WTC11 (cell line): Measurements from ENCODE around the gene TP73.

ENCODE experiments used
- ATF1 ChIP-seq: sonication (generic); formaldehyde crosslinking; IDR thresholded peaks from 2 replicates; pipeline ENCODE4 v1.8.1; 2023; ENCODE audit warnings: mild to moderate bottlenecking, moderate library complexity, missing genetic modification reagents
- CREB1 ChIP-seq: sonication (generic); formaldehyde crosslinking; IDR thresholded peaks from 2 replicates; pipeline ENCODE4 v1.8.0; 2023; ENCODE audit warnings: mild to moderate bottlenecking, missing genetic modification reagents
- CREM ChIP-seq: sonication (generic); formaldehyde crosslinking; IDR thresholded peaks from 2 replicates; pipeline ENCODE4 v1.8.1; 2022; ENCODE audit warnings: mild to moderate bottlenecking, missing genetic modification reagents, moderate library complexity
- CTCF ChIP-seq: fragments of 200-600 bp; IDR thresholded peaks from 2 replicates; pipeline ENCODE4 v1.8.0; 2022; ENCODE audit warnings: antibody characterized with exemption
- ELF4 ChIP-seq: sonication (generic); formaldehyde crosslinking; IDR thresholded peaks from 2 replicates; pipeline ENCODE4 v1.8.1; 2022; ENCODE audit warnings: low read depth, mild to moderate bottlenecking, moderate library complexity, missing genetic modification reagents
- FOXJ3 ChIP-seq: sonication (generic); formaldehyde crosslinking; IDR thresholded peaks from 2 replicates; pipeline ENCODE4 v1.9.0; 2021; ENCODE audit warnings: missing genetic modification reagents, mild to moderate bottlenecking, borderline replicate concordance
- MAX ChIP-seq: sonication (generic); formaldehyde crosslinking; IDR thresholded peaks from 2 replicates; pipeline ENCODE4 v1.8.0; 2022; ENCODE audit warnings: mild to moderate bottlenecking, missing genetic modification reagents
- PRDM15 ChIP-seq: sonication (generic); formaldehyde crosslinking; IDR thresholded peaks from 2 replicates; pipeline ENCODE4 v1.8.0; 2022; ENCODE audit warnings: missing genetic modification reagents
- SP1 ChIP-seq: sonication (generic); formaldehyde crosslinking; conservative IDR thresholded peaks from 2 replicates; pipeline ENCODE4 v1.8.1; 2022; ENCODE audit warnings: missing genetic modification reagents
- TEAD1 ChIP-seq: sonication (generic); formaldehyde crosslinking; IDR thresholded peaks from 2 replicates; pipeline ENCODE4 v1.8.0; 2022; ENCODE audit warnings: mild to moderate bottlenecking, missing genetic modification reagents
- ZBTB21 ChIP-seq: sonication (generic); formaldehyde crosslinking; IDR thresholded peaks from 2 replicates; pipeline ENCODE4 v1.8.1; 2023; ENCODE audit warnings: mild to moderate bottlenecking, missing genetic modification reagents, borderline replicate concordance
- TF ChIP-seq, protein P1 (sequence below): sonication (generic); formaldehyde crosslinking; IDR thresholded peaks from 2 replicates; pipeline ENCODE4 v1.8.0; 2023; ENCODE audit warnings: mild to moderate bottlenecking, missing genetic modification reagents
- TF ChIP-seq, protein P2 (sequence below): sonication (generic); formaldehyde crosslinking; IDR thresholded peaks from 2 replicates; pipeline ENCODE4 v1.8.1; 2023; ENCODE audit warnings: mild to moderate bottlenecking, missing genetic modification reagents, moderate library complexity
- TF ChIP-seq, protein P3 (sequence below): sonication (generic); formaldehyde crosslinking; IDR thresholded peaks from 2 replicates; pipeline ENCODE4 v1.8.0; 2022; ENCODE audit warnings: mild to moderate bottlenecking, missing genetic modification reagents

DNA sequence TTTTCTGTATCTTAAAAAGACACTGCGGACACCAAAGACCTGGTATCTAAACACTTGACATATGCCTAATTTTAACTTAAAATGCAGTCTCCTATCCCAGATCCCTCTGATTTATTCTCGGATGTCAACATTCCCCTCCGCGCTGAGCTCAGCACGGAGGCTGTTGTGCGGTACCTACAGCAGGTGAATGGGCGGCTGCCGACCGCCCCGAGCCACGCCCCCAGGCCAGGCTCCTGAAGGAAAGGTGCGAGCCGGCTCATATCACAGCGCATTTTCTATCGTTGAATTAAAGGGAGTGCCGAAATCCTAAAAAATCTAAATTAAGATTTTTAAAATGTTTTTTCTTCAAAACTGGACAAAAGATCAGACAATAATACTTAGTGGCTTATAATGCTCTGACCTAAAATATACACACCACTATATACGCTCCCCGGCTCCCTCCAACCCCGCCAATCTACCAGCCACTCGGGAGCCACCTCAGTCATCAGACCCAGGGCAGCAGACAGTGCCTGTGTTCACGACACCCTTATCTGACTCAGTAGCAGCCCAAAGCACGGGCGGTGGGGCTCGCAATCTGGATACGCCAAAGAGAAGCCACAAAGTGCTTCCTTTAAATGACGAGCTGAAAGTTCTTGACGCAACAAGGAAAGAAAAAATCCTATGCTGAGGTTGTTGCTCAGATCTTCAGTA, 6.5 kb upstream of the TP73 start:
- no peak for TF ChIP-seq CREM
- TF ChIP-seq CREB1 (CRISPR knock-in tag), result no peak
- no peak for TF ChIP-seq ZBTB21 (CRISPR knock-in tag)
- TF ChIP-seq CTCF, result no peak
- TF ChIP-seq TEAD1, result no peak
- TF ChIP-seq ELF4 (CRISPR knock-in tag), result no peak
- no peak for TF ChIP-seq FOXJ3 (CRISPR knock-in tag)
- TF ChIP-seq, protein P1, sequence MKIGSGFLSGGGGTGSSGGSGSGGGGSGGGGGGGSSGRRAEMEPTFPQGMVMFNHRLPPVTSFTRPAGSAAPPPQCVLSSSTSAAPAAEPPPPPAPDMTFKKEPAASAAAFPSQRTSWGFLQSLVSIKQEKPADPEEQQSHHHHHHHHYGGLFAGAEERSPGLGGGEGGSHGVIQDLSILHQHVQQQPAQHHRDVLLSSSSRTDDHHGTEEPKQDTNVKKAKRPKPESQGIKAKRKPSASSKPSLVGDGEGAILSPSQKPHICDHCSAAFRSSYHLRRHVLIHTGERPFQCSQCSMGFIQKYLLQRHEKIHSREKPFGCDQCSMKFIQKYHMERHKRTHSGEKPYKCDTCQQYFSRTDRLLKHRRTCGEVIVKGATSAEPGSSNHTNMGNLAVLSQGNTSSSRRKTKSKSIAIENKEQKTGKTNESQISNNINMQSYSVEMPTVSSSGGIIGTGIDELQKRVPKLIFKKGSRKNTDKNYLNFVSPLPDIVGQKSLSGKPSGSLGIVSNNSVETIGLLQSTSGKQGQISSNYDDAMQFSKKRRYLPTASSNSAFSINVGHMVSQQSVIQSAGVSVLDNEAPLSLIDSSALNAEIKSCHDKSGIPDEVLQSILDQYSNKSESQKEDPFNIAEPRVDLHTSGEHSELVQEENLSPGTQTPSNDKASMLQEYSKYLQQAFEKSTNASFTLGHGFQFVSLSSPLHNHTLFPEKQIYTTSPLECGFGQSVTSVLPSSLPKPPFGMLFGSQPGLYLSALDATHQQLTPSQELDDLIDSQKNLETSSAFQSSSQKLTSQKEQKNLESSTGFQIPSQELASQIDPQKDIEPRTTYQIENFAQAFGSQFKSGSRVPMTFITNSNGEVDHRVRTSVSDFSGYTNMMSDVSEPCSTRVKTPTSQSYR, result no peak
- TF ChIP-seq, protein P2, sequence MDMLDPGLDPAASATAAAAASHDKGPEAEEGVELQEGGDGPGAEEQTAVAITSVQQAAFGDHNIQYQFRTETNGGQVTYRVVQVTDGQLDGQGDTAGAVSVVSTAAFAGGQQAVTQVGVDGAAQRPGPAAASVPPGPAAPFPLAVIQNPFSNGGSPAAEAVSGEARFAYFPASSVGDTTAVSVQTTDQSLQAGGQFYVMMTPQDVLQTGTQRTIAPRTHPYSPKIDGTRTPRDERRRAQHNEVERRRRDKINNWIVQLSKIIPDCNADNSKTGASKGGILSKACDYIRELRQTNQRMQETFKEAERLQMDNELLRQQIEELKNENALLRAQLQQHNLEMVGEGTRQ (CRISPR knock-in tag), result no peak
- no peak for TF ChIP-seq MAX (CRISPR knock-in tag)
- TF ChIP-seq, protein P3, sequence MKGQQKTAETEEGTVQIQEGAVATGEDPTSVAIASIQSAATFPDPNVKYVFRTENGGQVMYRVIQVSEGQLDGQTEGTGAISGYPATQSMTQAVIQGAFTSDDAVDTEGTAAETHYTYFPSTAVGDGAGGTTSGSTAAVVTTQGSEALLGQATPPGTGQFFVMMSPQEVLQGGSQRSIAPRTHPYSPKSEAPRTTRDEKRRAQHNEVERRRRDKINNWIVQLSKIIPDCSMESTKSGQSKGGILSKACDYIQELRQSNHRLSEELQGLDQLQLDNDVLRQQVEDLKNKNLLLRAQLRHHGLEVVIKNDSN (CRISPR knock-in tag), result no peak
- no peak for TF ChIP-seq ATF1 (CRISPR knock-in tag)
- no peak for TF ChIP-seq PRDM15
- TF ChIP-seq SP1 (CRISPR knock-in tag), result no peak
